ENCODE measurements around the gene SH3D21. TPM values are rescaled to one million over a fixed set of nuclear protein-coding genes. Genes with fewer than 3 reads are reported as not detected.

Gene SH3D21
- total and polyA plus RNA-seq, 8 donors, result 0.41 to 2.6 (median 0.85) TPM

GRCh38 chr1:36329817-36330216, 23.6 kb downstream of the SH3D21 start:
- Histone ChIP-seq H3K27me3 (no peaks in the 10 kb centered on the region), H3K4me3 (no peak overlapping the region), H3K36me3 (no peaks in the 10 kb centered on the region), H3K27ac (no peak overlapping the region), H3K9me3 (no peaks in the 10 kb centered on the region), H3K4me1 (no peaks in the 10 kb centered on the region)
- WGBS, 2 donors, result 85 to 87% methylated on average over 9 of the region's 9 CpGs
- TF ChIP-seq, protein P1, sequence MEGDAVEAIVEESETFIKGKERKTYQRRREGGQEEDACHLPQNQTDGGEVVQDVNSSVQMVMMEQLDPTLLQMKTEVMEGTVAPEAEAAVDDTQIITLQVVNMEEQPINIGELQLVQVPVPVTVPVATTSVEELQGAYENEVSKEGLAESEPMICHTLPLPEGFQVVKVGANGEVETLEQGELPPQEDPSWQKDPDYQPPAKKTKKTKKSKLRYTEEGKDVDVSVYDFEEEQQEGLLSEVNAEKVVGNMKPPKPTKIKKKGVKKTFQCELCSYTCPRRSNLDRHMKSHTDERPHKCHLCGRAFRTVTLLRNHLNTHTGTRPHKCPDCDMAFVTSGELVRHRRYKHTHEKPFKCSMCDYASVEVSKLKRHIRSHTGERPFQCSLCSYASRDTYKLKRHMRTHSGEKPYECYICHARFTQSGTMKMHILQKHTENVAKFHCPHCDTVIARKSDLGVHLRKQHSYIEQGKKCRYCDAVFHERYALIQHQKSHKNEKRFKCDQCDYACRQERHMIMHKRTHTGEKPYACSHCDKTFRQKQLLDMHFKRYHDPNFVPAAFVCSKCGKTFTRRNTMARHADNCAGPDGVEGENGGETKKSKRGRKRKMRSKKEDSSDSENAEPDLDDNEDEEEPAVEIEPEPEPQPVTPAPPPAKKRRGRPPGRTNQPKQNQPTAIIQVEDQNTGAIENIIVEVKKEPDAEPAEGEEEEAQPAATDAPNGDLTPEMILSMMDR (IDR thresholded peaks at IDR 0.05), result no peak
- FAIRE-seq, result no peak
- DNase-seq, result no peak
- no peak for ATAC-seq
- intact Hi-C loops (cut with DNase I), result no loop called here

- no peak for DNase-seq
- intact Hi-C loops (cut with DNase I), result no loop called here
- no peak overlapping the region for H3K27ac ChIP-seq
Observed at GRCh38 chr1:36330940-36331339, 24.8 kb downstream of the SH3D21 start.

GRCh38 chr1:36337830-36338229, 31.7 kb downstream of the SH3D21 start:
- intact Hi-C loops (cut with DNase I), result no loop called here
- ATAC-seq (no peak), DNase-seq (no peak), FAIRE-seq (no peak)
- no peaks in the 10 kb centered on the region for H3K9me3 ChIP-seq
- no peak overlapping the region for H3K4me3 ChIP-seq
- no peaks in the 10 kb centered on the region for H3K27me3 ChIP-seq
- TF ChIP-seq, protein P1 (IDR thresholded peaks at IDR 0.05), result no peak
- no peak overlapping the region for H3K27ac ChIP-seq
- H3K36me3 ChIP-seq, result peaks cover 0 to 7% (median 0%) of the 10 kb centered on the region in 3 donors
- no peaks in the 10 kb centered on the region for H3K4me1 ChIP-seq
- WGBS, 2 donors, result 78 to 86% methylated on average over 6 of the region's 6 CpGs

More at GRCh38 chr1:36330940-36331339, 24.8 kb downstream of the SH3D21 start:
- Histone ChIP-seq H3K4me1 (no peaks in the 10 kb centered on the region), H3K36me3 (no peaks in the 10 kb centered on the region), H3K9me3 (no peaks in the 10 kb centered on the region), H3K4me3 (no peak overlapping the region), H3K27me3 (no peaks in the 10 kb centered on the region)
- 84 to 92% methylated on average over 15 of the region's 15 CpGs for WGBS, 2 donors
- TF ChIP-seq, protein P1 (IDR thresholded peaks at IDR 0.05), result no peak
- no peak for FAIRE-seq
- no peak for ATAC-seq

DNA sequence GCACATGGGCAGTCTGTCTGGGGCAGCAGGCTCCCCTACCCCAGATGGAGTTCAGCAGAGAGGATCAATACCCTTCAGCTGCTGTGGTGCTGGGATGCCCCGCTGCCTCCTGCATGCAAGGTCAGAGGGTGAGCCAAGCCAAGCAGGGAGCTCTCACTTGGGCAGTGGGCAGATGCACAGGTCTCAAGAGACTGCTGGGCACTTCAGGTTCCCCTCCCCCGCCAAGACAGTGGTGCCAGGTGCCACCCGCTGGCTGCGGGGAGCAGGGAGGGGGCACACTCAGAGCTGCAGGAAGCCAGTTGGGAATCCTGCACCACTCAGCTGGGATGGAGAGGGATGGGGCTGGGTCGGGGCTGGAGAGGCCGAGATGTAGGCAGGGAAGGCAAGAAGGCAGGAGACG, 33.0 kb downstream of the SH3D21 start:
- 71 to 80% methylated on average over 7 of the region's 7 CpGs for WGBS, 2 donors
- FAIRE-seq (no peak), DNase-seq (peak in 1 of 6 donors; percentile 52), ATAC-seq (peak in 1 of 4 donors; percentile 23)
- H3K27me3 ChIP-seq, result no peaks in the 10 kb centered on the region
- no peak overlapping the region for H3K4me3 ChIP-seq
- H3K9me3 ChIP-seq, result no peaks in the 10 kb centered on the region
- H3K4me1 ChIP-seq, result no peaks in the 10 kb centered on the region
- H3K36me3 ChIP-seq, result peaks cover 0 to 18% (median under 1%) of the 10 kb centered on the region in 3 donors
- no peak overlapping the region for H3K27ac ChIP-seq
- intact Hi-C loops (cut with DNase I), result no loop called here
- TF ChIP-seq, protein P1 (IDR thresholded peaks at IDR 0.05), result no peak

DNA sequence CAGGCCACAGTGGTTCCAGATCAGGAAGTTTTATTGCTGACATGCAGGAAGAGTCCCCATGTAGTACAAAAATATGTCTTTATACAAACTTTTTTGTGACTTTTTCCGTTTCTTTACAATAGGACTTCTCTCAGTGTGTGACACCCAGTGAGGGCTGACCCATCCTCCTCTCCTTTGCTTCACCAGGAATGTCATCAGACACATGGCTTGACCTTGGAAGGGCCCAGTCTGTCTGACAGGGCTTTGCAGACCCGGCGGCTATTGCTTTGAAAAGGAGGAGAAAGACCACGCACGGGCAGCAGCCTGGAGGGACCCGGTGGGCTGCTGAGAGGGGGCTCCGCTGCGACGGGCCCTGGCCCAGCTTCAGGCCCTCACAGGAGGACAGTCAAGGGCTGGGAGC, 33.4 kb downstream of the SH3D21 start:
- Histone ChIP-seq H3K4me1 (no peaks in the 10 kb centered on the region), H3K27me3 (no peaks in the 10 kb centered on the region), H3K9me3 (no peaks in the 10 kb centered on the region), H3K36me3 (peaks cover 0 to 18% (median 4%) of the 10 kb centered on the region in 3 donors), H3K4me3 (no peak overlapping the region), H3K27ac (no peak overlapping the region)
- ATAC-seq (no peak), FAIRE-seq (no peak), DNase-seq (no peak)
- TF ChIP-seq, protein P1 (IDR thresholded peaks at IDR 0.05), result no peak
- intact Hi-C loops (cut with DNase I), result loop anchor here in 2 of 3 donors (5.0 to 10.0 kb wide), 2 partner anchors 75 to 78 kb away; no protein-coding TSS in a partner anchor
- WGBS, 2 donors, result 81% methylated on average over 9 of the region's 9 CpGs
